Measurements from ENCODE around the gene GRAMD1B.

GRAMD1B gene

GRCh38 chr11:123526918-123527317 is 96.8 kb downstream of the GRAMD1B start:
- no peak overlapping the region for H3K4me3 ChIP-seq (ENCODE audit: low read depth, low read length)
- no peak for DNase-seq (ENCODE audit: low read depth)

DNA sequence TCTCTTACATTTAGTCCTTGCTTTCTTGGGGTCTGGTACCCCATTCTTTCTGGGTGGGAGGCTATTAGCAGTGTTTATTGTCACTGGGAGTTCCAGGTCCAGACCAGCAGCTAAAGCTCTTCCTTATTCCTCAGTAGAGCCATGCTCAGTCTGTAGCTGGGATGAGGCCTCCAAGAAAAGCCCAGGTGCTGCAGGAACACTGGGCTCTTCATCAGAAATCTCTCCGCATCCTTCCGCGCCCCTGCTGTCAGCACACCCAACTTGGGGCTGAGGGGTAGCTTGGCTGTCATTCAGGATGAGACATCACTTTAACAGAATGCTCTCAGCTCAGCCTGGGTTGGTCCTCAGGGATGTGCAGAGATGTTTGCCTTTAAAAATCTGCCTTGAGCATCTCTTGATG is 97.5 kb downstream of the GRAMD1B start:
- TF ChIP-seq, protein P1, sequence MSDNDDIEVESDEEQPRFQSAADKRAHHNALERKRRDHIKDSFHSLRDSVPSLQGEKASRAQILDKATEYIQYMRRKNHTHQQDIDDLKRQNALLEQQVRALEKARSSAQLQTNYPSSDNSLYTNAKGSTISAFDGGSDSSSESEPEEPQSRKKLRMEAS (IDR thresholded peaks at IDR 0.05; ENCODE audit: low read depth, low read length) = no peak
- no peak for TF ChIP-seq CTCF (IDR thresholded peaks at IDR 0.05; ENCODE audit: low read depth, low read length)
- no peak overlapping the region for H3K4me3 ChIP-seq (ENCODE audit: low read depth, low read length)
- DNase-seq (ENCODE audit: low read depth) = no peak

More at GRCh38 chr11:123526918-123527317, 96.8 kb downstream of the GRAMD1B start:
- TF ChIP-seq, protein P1 (IDR thresholded peaks at IDR 0.05; ENCODE audit: low read depth, low read length) = no peak
- TF ChIP-seq CTCF (IDR thresholded peaks at IDR 0.05; ENCODE audit: low read depth, low read length) (no peak), MYC (IDR thresholded peaks at IDR 0.05; ENCODE audit: low read depth, low read length) (no peak), POLR2A (IDR thresholded peaks at IDR 0.05; ENCODE audit: extremely low read depth, insufficient read length) (no peak)

- H3K4me3 ChIP-seq (ENCODE audit: low read depth, low read length) = no peak overlapping the region
- TF ChIP-seq CTCF (IDR thresholded peaks at IDR 0.05; ENCODE audit: low read depth, low read length) = no peak
- TF ChIP-seq POLR2A (IDR thresholded peaks at IDR 0.05; ENCODE audit: extremely low read depth, insufficient read length) = no peak
- TF ChIP-seq MYC (IDR thresholded peaks at IDR 0.05; ENCODE audit: low read depth, low read length) = no peak
- TF ChIP-seq, protein P1 (IDR thresholded peaks at IDR 0.05; ENCODE audit: low read depth, low read length) = no peak
- DNase-seq (ENCODE audit: low read depth) = no peak
Measured at GRCh38 chr11:123527947-123528346, 97.9 kb downstream of the GRAMD1B start.

GRCh38 chr11:123531325-123531724 is 101.3 kb downstream of the GRAMD1B start:
- no peak for DNase-seq (ENCODE audit: low read depth)
- H3K4me3 ChIP-seq (ENCODE audit: low read depth, low read length) = no peak overlapping the region
- TF ChIP-seq MYC (IDR thresholded peaks at IDR 0.05; ENCODE audit: low read depth, low read length) = no peak
- TF ChIP-seq CTCF (IDR thresholded peaks at IDR 0.05; ENCODE audit: low read depth, low read length) = no peak
- TF ChIP-seq POLR2A (IDR thresholded peaks at IDR 0.05; ENCODE audit: extremely low read depth, insufficient read length) = no peak
- TF ChIP-seq, protein P1 (IDR thresholded peaks at IDR 0.05; ENCODE audit: low read depth, low read length) = no peak

DNA sequence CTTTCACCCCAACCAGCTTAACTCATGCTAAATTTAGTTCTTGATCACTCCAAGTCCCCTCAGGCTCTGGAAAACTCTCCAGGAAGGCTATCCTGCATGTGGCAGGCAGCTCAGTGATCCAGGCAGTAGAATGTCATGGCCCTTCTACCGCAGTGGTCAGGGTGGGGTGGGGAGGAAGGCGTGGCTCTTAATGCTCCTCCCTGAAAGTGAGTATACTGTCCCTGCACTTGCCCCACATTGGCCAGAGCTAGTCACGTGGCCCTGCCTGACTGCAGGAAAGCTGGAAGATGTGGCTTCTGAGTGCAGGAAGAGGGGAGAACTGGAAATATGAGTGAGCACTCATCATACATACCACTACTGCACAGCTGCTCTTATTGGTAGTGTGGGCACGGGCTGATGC is 102.1 kb downstream of the GRAMD1B start:
- H3K4me3 ChIP-seq (ENCODE audit: low read depth, low read length) = no peak overlapping the region
- no peak for DNase-seq (ENCODE audit: low read depth)
- TF ChIP-seq MYC (IDR thresholded peaks at IDR 0.05; ENCODE audit: low read depth, low read length) = no peak
- TF ChIP-seq CTCF (IDR thresholded peaks at IDR 0.05; ENCODE audit: low read depth, low read length) = no peak
- TF ChIP-seq, protein P1 (IDR thresholded peaks at IDR 0.05; ENCODE audit: low read depth, low read length) = no peak
- no peak for TF ChIP-seq POLR2A (IDR thresholded peaks at IDR 0.05; ENCODE audit: extremely low read depth, insufficient read length)

- DNase-seq (ENCODE audit: low read depth) = no peak
- no peak overlapping the region for H3K4me3 ChIP-seq (ENCODE audit: low read depth, low read length)
- TF ChIP-seq, protein P1 (IDR thresholded peaks at IDR 0.05; ENCODE audit: low read depth, low read length) = no peak
- TF ChIP-seq POLR2A (IDR thresholded peaks at IDR 0.05; ENCODE audit: extremely low read depth, insufficient read length) (no peak), MYC (IDR thresholded peaks at IDR 0.05; ENCODE audit: low read depth, low read length) (no peak), CTCF (IDR thresholded peaks at IDR 0.05; ENCODE audit: low read depth, low read length) (no peak)
Measured at GRCh38 chr11:123535401-123535800, 105.3 kb downstream of the GRAMD1B start.
